PC-3 (cell line): ENCODE results near the gene MAPRE3. TPM values are rescaled to one million over a fixed set of nuclear protein-coding genes. Genes with fewer than 3 reads are reported as not detected.

Experiments
- ATAC-seq: fragments of 200-7000 bp; cut with Tn5 transposase; 2 replicates; pipeline ENCODE4 v1.9.1; 2020; ENCODE audit warnings: mild to moderate bottlenecking, moderate library complexity
- BruUV-seq: library from RNA; stranded (reverse); fragments of 400-500 nt; replicated peaks from 2 replicates; lab custom pipeline; 2021; lab: Mats Ljungman, UMichigan
- CTCF ChIA-PET: fragments of 300-600 bp; sonication (Branson Sonifier 250); formaldehyde crosslinking; loops from one replicate; lab custom pipeline; 2022; ENCODE audit warnings: antibody characterized with exemption; lab: Charles Lee
- POLR2A ChIA-PET: fragments of 300-600 bp; sonication (Branson Sonifier 250); formaldehyde crosslinking; loops from one replicate; lab custom pipeline; 2022; ENCODE audit warnings: antibody characterized with exemption; ENCODE audit not compliant: unreplicated experiment; lab: Charles Lee
- DNase-seq: peaks from one replicate; pipeline ENCODE4 v3.0.0-alpha.2; 2015
- H2AFZ ChIP-seq: fragments of 300-600 bp; sonication (generic); 2 replicates; pipeline ENCODE4 v1.6.0; 2016; ENCODE audit warnings: antibody characterized with exemption, low read length
- H3F3A ChIP-seq: fragments of 300-600 bp; sonication (generic); one replicate; pipeline ENCODE4 v1.6.0; 2017; ENCODE audit warnings: antibody characterized with exemption, low read length, control low read depth, mild to moderate bottlenecking; ENCODE audit not compliant: unreplicated experiment
- H3K27ac ChIP-seq: fragments of 300-600 bp; sonication (generic); 2 replicates; pipeline ENCODE4 v1.5.1; 2016; ENCODE audit warnings: mild to moderate bottlenecking, low read length
- H3K27me3 ChIP-seq: fragments of 300-600 bp; sonication (generic); 2 replicates; pipeline ENCODE4 v1.6.1; 2016; ENCODE audit warnings: low read length, mixed read lengths
- H3K36me3 ChIP-seq: fragments of 300-600 bp; sonication (generic); 2 replicates; pipeline ENCODE4 v1.6.1; 2016; ENCODE audit warnings: low read depth, mixed run types, low read length, mixed read lengths
- H3K4me1 ChIP-seq: fragments of 300-600 bp; sonication (generic); 2 replicates; pipeline ENCODE4 v1.5.1; 2016; ENCODE audit warnings: low read length; ENCODE audit not compliant: insufficient read depth
- H3K4me2 ChIP-seq: fragments of 300-600 bp; sonication (generic); 2 replicates; pipeline ENCODE4 v1.6.0; 2016; ENCODE audit warnings: low read length
- H3K4me3 ChIP-seq: fragments of 300-600 bp; sonication (generic); 2 replicates; pipeline ENCODE4 v1.5.1; 2016; ENCODE audit warnings: mild to moderate bottlenecking, low read length, mixed read lengths
- H3K79me2 ChIP-seq: fragments of 300-600 bp; sonication (generic); 2 replicates; pipeline ENCODE4 v1.6.1; 2017; ENCODE audit warnings: low read length, mixed read lengths
- H3K9ac ChIP-seq: fragments of 300-600 bp; sonication (generic); 2 replicates; pipeline ENCODE4 v1.6.0; 2016; ENCODE audit warnings: mild to moderate bottlenecking, low read length
- H3K9me2 ChIP-seq: fragments of 300-600 bp; sonication (generic); replicated peaks from 2 replicates; pipeline ENCODE4 v1.6.1; 2016; ENCODE audit warnings: mixed run types, low read length, mixed read lengths
- H3K9me3 ChIP-seq: fragments of 300-600 bp; sonication (generic); 2 replicates; pipeline ENCODE4 v1.6.1; 2016; ENCODE audit warnings: low read length, mixed read lengths
- H4K20me1 ChIP-seq: fragments of 300-600 bp; sonication (generic); 2 replicates; pipeline ENCODE4 v1.6.1; 2016; ENCODE audit warnings: low read length, mixed read lengths
- CTCF ChIP-seq: fragments of 300-600 bp; sonication (generic); conservative IDR thresholded peaks from 2 replicates; pipeline ENCODE4 v1.5.1; 2017; ENCODE audit warnings: antibody characterized with exemption, low read depth, mild to moderate bottlenecking, low read length
- EZH2 ChIP-seq: fragments of 300-600 bp; sonication (generic); IDR thresholded peaks from one replicate; pipeline ENCODE4 v1.6.1; 2017; ENCODE audit warnings: antibody characterized with exemption, mild to moderate bottlenecking, low read length; ENCODE audit not compliant: unreplicated experiment
- EZH2phosphoT487 ChIP-seq: fragments of 300-600 bp; sonication (generic); IDR thresholded peaks from 2 replicates; pipeline ENCODE4 v1.6.1; 2018; ENCODE audit warnings: mild to moderate bottlenecking, antibody characterized with exemption, low read length, borderline replicate concordance
- intact Hi-C: fragments of 100-400 bp; cut with micrococcal nuclease; formaldehyde crosslinking; loops from 2 replicates; pipeline ENCODE4 v1.9.0; 2023
- total RNA-seq: library from RNA; depleted of rRNA; stranded (reverse); fragments of >200 nt; gene quantifications from 2 replicates; pipeline ENCODE4 v1.2.3, GENCODE V29; 2014

MAPRE3 gene
- total RNA-seq, 1 experiment from 2014 or later: 11.9 TPM

- H3K4me1 ChIP-seq: peaks cover 28% of the 10 kb centered on the region
- no peaks in the 10 kb centered on the region for H4K20me1 ChIP-seq
- H2AFZ ChIP-seq: no peak overlapping the region
- H3K27me3 ChIP-seq: no peaks in the 10 kb centered on the region
- peak overlapping the region; percentile 28 for H3K4me2 ChIP-seq
- intact Hi-C loops: no loop called here
- no TSS peak for BruUV-seq
- DNase-seq: peak; percentile 72
- H3F3A ChIP-seq: no peaks in the 10 kb centered on the region
- H3K4me3 ChIP-seq: no peak overlapping the region
- ATAC-seq: peak; percentile 80
- CTCF ChIA-PET: no interaction called here
- H3K36me3 ChIP-seq: no peaks in the 10 kb centered on the region
- no peaks in the 10 kb centered on the region for H3K79me2 ChIP-seq
- no peak for TF ChIP-seq EZH2phosphoT487
- TF ChIP-seq EZH2: no peak
- no peak for TF ChIP-seq CTCF
- no peak overlapping the region for H3K9ac ChIP-seq
- POLR2A ChIA-PET: no interaction called here
- no peak overlapping the region for H3K27ac ChIP-seq
- no peaks in the 10 kb centered on the region for H3K9me2 ChIP-seq
- H3K9me3 ChIP-seq: no peaks in the 10 kb centered on the region
Measured at GRCh38 chr2:27003857-27004256, 33.4 kb downstream of the MAPRE3 start.

GRCh38 chr2:27006602-27007415 is 36.4 kb downstream of the MAPRE3 start:
- no peak overlapping the region for H3K4me3 ChIP-seq
- no peaks in the 10 kb centered on the region for H3K36me3 ChIP-seq
- intact Hi-C loops: no loop called here
- H3F3A ChIP-seq: no peaks in the 10 kb centered on the region
- no peak overlapping the region for H3K4me2 ChIP-seq
- H3K9me3 ChIP-seq: no peaks in the 10 kb centered on the region
- no peak overlapping the region for H3K9ac ChIP-seq
- H3K79me2 ChIP-seq: no peaks in the 10 kb centered on the region
- no TSS peak for BruUV-seq
- TF ChIP-seq EZH2: no peak
- no peak for TF ChIP-seq EZH2phosphoT487
- TF ChIP-seq CTCF: no peak
- no peaks in the 10 kb centered on the region for H4K20me1 ChIP-seq
- H3K4me1 ChIP-seq: peaks cover 45% of the 10 kb centered on the region
- no peaks in the 10 kb centered on the region for H3K9me2 ChIP-seq
- no peak for DNase-seq
- CTCF ChIA-PET: no interaction called here
- POLR2A ChIA-PET: interaction anchor here (0.5 kb wide), 1 partner anchor 9 kb away, joined by 3 read pairs; no protein-coding TSS in a partner anchor
- no peak overlapping the region for H3K27ac ChIP-seq
- no peak overlapping the region for H2AFZ ChIP-seq
- no peaks in the 10 kb centered on the region for H3K27me3 ChIP-seq
- ATAC-seq: no peak
